ENCODE measurements around the gene FAM163B.
A peak's percentile ranks its signal among the peaks of the same experiment; 100 is the strongest.

The FAM163B gene

GRCh38 chr9:133542002-133542401, 67.2 kb downstream of the FAM163B start:
- DNase-seq (ENCODE audit: low read depth): no peak
- no peak for TF ChIP-seq CTCF (IDR thresholded peaks at IDR 0.05; ENCODE audit: insufficient read depth, low read depth, low read length, missing control alignments)
- no peak overlapping the region for H3K4me3 ChIP-seq (ENCODE audit: low read depth, low read length)

- TF ChIP-seq CTCF (IDR thresholded peaks at IDR 0.05; ENCODE audit: insufficient read depth, low read depth, low read length, missing control alignments): peak; percentile 18
- DNase-seq (ENCODE audit: low read depth): peak; percentile 30
- no peak overlapping the region for H3K4me3 ChIP-seq (ENCODE audit: low read depth, low read length)
Measured at GRCh38 chr9:133540698-133541025, 68.5 kb downstream of the FAM163B start.

GRCh38 chr9:133539991-133540697, 69.0 kb downstream of the FAM163B start:
- DNase-seq (ENCODE audit: low read depth): no peak
- no peak overlapping the region for H3K4me3 ChIP-seq (ENCODE audit: low read depth, low read length)

GRCh38 chr9:133538851-133539833, 70.0 kb downstream of the FAM163B start:
- DNase-seq (ENCODE audit: low read depth): no peak
- TF ChIP-seq CTCF (IDR thresholded peaks at IDR 0.05; ENCODE audit: insufficient read depth, low read depth, low read length, missing control alignments): no peak
- H3K4me3 ChIP-seq (ENCODE audit: low read depth, low read length): no peak overlapping the region

More at GRCh38 chr9:133539991-133540697, 69.0 kb downstream of the FAM163B start:
- TF ChIP-seq CTCF (IDR thresholded peaks at IDR 0.05; ENCODE audit: insufficient read depth, low read depth, low read length, missing control alignments): no peak

GRCh38 chr9:133538176-133538575, 71.0 kb downstream of the FAM163B start:
- DNase-seq (ENCODE audit: low read depth): no peak
- no peak for TF ChIP-seq CTCF (IDR thresholded peaks at IDR 0.05; ENCODE audit: insufficient read depth, low read depth, low read length, missing control alignments)
- H3K4me3 ChIP-seq (ENCODE audit: low read depth, low read length): no peak overlapping the region

- no peak for TF ChIP-seq CTCF (IDR thresholded peaks at IDR 0.05; ENCODE audit: insufficient read depth, low read depth, low read length, missing control alignments)
- no peak for DNase-seq (ENCODE audit: low read depth)
- no peak overlapping the region for H3K4me3 ChIP-seq (ENCODE audit: low read depth, low read length)
Measured at GRCh38 chr9:133537257-133537656, 71.9 kb downstream of the FAM163B start.
